Measurements from ENCODE around the gene MROH7. TPM values are rescaled to one million over a fixed set of nuclear protein-coding genes. Genes with fewer than 3 reads are reported as not detected.
A peak's percentile ranks its signal among the peaks of the same experiment; 100 is the strongest.

Gene MROH7
- total and polyA plus RNA-seq, 2 donors from 2014 or later, result 3.8 to 5.4 TPM

DNA sequence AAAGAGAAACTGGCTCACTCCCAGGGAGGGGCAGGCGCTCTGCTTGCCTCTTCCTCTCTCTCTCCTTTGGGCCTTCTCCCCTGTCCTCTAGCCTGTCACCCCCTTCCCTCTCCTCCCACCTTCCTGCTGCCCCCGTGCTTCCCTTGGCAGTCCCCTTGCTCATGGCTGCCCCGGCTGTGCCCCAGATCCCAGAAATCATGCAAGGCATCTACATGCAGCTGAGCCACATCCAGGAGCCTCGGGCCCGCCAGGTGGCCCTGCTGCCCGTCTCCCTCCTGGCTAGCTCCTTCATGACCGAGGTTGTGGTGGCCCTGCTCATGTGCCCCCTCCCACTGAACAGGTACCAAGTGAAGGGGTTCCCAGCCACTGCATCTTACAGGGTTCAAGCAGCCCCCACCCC, 38.1 kb downstream of the MROH7 start:
- Histone ChIP-seq H3K36me3 (ENCODE audit: control insufficient read depth in 2 of 3, insufficient read depth in 3 of 3, low read length in 3 of 3) (peaks cover 0 to 3% (median 0%) of the 10 kb centered on the region in 3 donors), H3K9ac (ENCODE audit: low read length in 3 of 3) (no peak overlapping the region), H3K27me3 (ENCODE audit: control insufficient read depth, insufficient read depth, low read length) (no peaks in the 10 kb centered on the region), H3K27ac (ENCODE audit: low read depth in 2 of 2, low read length in 2 of 2) (no peak overlapping the region), H3K4me1 (ENCODE audit: control insufficient read depth in 2 of 3, insufficient read depth in 2 of 3, low read depth in 1 of 3, low read length in 3 of 3) (peaks cover 0 to 3% (median 0%) of the 10 kb centered on the region in 3 donors), H3K4me3 (ENCODE audit: low read length in 3 of 3) (no peak overlapping the region), H3K9me3 (ENCODE audit: control insufficient read depth in 2 of 3, insufficient read depth in 1 of 3, low read length in 3 of 3) (no peaks in the 10 kb centered on the region)
- DNase-seq (no peak), FAIRE-seq (no peak)
- TF ChIP-seq, protein P1, sequence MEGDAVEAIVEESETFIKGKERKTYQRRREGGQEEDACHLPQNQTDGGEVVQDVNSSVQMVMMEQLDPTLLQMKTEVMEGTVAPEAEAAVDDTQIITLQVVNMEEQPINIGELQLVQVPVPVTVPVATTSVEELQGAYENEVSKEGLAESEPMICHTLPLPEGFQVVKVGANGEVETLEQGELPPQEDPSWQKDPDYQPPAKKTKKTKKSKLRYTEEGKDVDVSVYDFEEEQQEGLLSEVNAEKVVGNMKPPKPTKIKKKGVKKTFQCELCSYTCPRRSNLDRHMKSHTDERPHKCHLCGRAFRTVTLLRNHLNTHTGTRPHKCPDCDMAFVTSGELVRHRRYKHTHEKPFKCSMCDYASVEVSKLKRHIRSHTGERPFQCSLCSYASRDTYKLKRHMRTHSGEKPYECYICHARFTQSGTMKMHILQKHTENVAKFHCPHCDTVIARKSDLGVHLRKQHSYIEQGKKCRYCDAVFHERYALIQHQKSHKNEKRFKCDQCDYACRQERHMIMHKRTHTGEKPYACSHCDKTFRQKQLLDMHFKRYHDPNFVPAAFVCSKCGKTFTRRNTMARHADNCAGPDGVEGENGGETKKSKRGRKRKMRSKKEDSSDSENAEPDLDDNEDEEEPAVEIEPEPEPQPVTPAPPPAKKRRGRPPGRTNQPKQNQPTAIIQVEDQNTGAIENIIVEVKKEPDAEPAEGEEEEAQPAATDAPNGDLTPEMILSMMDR (IDR thresholded peaks at IDR 0.05; ENCODE audit: borderline replicate concordance, extremely low read depth, insufficient read depth), result no peak
- intact Hi-C loops (cut with DNase I), result no loop called here

DNA sequence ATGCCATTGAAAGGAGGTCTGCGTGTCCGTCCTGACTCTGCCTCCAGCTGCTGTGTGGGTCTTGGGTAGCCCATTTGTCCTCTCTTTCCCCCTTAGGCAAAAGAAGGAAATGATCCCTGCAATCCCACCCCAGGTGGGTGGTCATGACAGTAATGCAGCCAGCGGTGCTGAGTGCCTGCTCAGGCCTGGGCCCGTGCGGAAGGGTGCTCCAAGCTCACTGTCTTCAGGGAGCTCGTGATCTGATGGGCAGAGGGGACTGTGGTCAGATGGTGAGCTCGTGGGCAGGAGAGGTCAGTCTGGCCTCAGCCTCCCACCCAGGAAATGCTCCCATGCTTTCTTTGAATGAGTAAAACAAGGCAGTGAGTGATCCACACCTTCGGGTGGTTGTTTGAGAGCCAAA, 38.8 kb downstream of the MROH7 start:
- no peak overlapping the region for H3K27ac ChIP-seq (ENCODE audit: low read depth in 2 of 2, low read length in 2 of 2)
- FAIRE-seq, result no peak

DNA sequence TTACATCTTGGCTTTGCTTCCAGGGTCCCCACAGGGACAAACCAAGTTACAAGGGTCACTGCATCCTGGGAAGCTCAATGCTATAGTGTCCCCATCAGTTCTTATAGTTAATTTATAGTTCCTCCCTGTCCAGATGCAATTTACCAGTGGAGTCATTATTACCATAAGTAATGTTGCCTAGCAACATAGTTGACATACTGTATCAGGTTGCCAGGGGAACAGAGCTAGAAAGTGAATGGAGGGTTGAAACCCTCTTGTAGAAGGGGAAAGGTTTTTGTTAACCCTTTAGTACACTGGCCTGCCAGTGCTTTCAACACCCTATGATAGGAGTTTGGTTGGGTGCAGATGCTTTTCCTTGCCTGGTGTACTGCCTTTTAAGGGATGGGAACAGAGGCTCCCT, 39.8 kb downstream of the MROH7 start:
- peaks cover 0 to 3% (median 0%) of the 10 kb centered on the region in 3 donors for H3K4me1 ChIP-seq (ENCODE audit: control insufficient read depth in 2 of 3, insufficient read depth in 2 of 3, low read depth in 1 of 3, low read length in 3 of 3)
- H3K9ac ChIP-seq (ENCODE audit: low read length in 3 of 3), result no peak overlapping the region
- no peak for FAIRE-seq
- H3K27me3 ChIP-seq (ENCODE audit: control insufficient read depth, insufficient read depth, low read length), result no peaks in the 10 kb centered on the region
- intact Hi-C loops (cut with DNase I), result no loop called here
- H3K4me3 ChIP-seq (ENCODE audit: low read length in 3 of 3), result no peak overlapping the region
- H3K36me3 ChIP-seq (ENCODE audit: control insufficient read depth in 2 of 3, insufficient read depth in 3 of 3, low read length in 3 of 3), result peaks cover 0 to 3% (median 0%) of the 10 kb centered on the region in 3 donors
- no peaks in the 10 kb centered on the region for H3K9me3 ChIP-seq (ENCODE audit: control insufficient read depth in 2 of 3, insufficient read depth in 1 of 3, low read length in 3 of 3)
- TF ChIP-seq, protein P1 (IDR thresholded peaks at IDR 0.05; ENCODE audit: borderline replicate concordance, extremely low read depth, insufficient read depth), result no peak
- peak in 3 of 5 donors; percentile 40 to 82 (median 72) for DNase-seq
- H3K27ac ChIP-seq (ENCODE audit: low read depth in 2 of 2, low read length in 2 of 2), result no peak overlapping the region

More for the DNA sequence above, 38.8 kb downstream of the MROH7 start:
- DNase-seq, result no peak
- peaks cover 0 to 3% (median 0%) of the 10 kb centered on the region in 3 donors for H3K4me1 ChIP-seq (ENCODE audit: control insufficient read depth in 2 of 3, insufficient read depth in 2 of 3, low read depth in 1 of 3, low read length in 3 of 3)
- intact Hi-C loops (cut with DNase I), result no loop called here
- H3K27me3 ChIP-seq (ENCODE audit: control insufficient read depth, insufficient read depth, low read length), result no peaks in the 10 kb centered on the region
- H3K9me3 ChIP-seq (ENCODE audit: control insufficient read depth in 2 of 3, insufficient read depth in 1 of 3, low read length in 3 of 3), result no peaks in the 10 kb centered on the region
- H3K9ac ChIP-seq (ENCODE audit: low read length in 3 of 3), result no peak overlapping the region
- H3K4me3 ChIP-seq (ENCODE audit: low read length in 3 of 3), result no peak overlapping the region
- TF ChIP-seq, protein P1 (IDR thresholded peaks at IDR 0.05; ENCODE audit: borderline replicate concordance, extremely low read depth, insufficient read depth), result no peak
- H3K36me3 ChIP-seq (ENCODE audit: control insufficient read depth in 2 of 3, insufficient read depth in 3 of 3, low read length in 3 of 3), result peaks cover 0 to 3% (median 0%) of the 10 kb centered on the region in 3 donors

DNA sequence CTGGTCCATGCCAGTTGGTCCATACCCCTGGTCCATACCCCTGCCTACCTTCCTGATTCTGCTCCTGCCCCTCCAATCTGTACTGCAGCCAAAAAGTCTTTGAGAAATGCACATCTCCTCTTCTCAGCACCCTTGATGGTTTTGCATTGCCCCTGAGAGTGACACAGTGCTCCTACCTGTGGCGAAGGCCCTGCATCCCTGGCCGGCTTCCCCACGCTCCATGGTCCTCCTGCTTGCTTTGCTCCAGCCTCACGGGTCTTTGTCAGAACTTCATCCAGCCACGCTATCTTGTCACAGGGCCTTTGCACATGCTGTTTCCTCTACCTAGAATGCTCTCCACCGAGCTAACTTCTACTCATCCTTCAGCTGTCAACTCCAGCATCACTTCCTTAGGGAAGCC, 41.9 kb downstream of the MROH7 start:
- Histone ChIP-seq H3K27me3 (ENCODE audit: control insufficient read depth, insufficient read depth, low read length) (no peaks in the 10 kb centered on the region), H3K4me3 (ENCODE audit: low read length in 3 of 3) (no peak overlapping the region), H3K36me3 (ENCODE audit: control insufficient read depth in 2 of 3, insufficient read depth in 3 of 3, low read length in 3 of 3) (peaks cover 0 to 3% (median 0%) of the 10 kb centered on the region in 3 donors), H3K9ac (ENCODE audit: low read length in 3 of 3) (no peak overlapping the region), H3K4me1 (ENCODE audit: control insufficient read depth in 2 of 3, insufficient read depth in 2 of 3, low read depth in 1 of 3, low read length in 3 of 3) (peaks cover 0 to 3% (median 0%) of the 10 kb centered on the region in 3 donors), H3K9me3 (ENCODE audit: control insufficient read depth in 2 of 3, insufficient read depth in 1 of 3, low read length in 3 of 3) (no peaks in the 10 kb centered on the region), H3K27ac (ENCODE audit: low read depth in 2 of 2, low read length in 2 of 2) (no peak overlapping the region)
- intact Hi-C loops (cut with DNase I), result no loop called here
- FAIRE-seq (no peak), DNase-seq (no peak)
- TF ChIP-seq, protein P1 (IDR thresholded peaks at IDR 0.05; ENCODE audit: borderline replicate concordance, extremely low read depth, insufficient read depth), result no peak
